Tibial nerve (tissue), 4 donors: Measurements from ENCODE around the gene IFNGR1.

ENCODE experiments used
- CTCF ChIP-seq, 5 experiments: fragments of 200-600 bp in 3 of 5; fragments of 450-650 bp in 2 of 5; sonication (generic) in 3 of 5; IDR thresholded peaks; one replicate each; pipeline ENCODE4 v1.5.1; 2016 to 2019; ENCODE audit warnings: antibody characterized with exemption in 5 of 5, mild to moderate bottlenecking in 3 of 5, moderate library complexity in 2 of 5
- EP300 ChIP-seq, 2 donors: sonication (generic); formaldehyde crosslinking; IDR thresholded peaks; one replicate each; pipeline ENCODE4 v1.6.1; 2017; ENCODE audit warnings: antibody characterized with exemption in 2 of 2, mild to moderate bottlenecking in 1 of 2
- POLR2A ChIP-seq, 2 donors: fragments of 450-650 bp; IDR thresholded peaks; one replicate each; pipeline ENCODE4 v1.6.1; 2017; ENCODE audit warnings: antibody characterized with exemption in 2 of 2, mild to moderate bottlenecking in 2 of 2, moderate library complexity in 2 of 2

- no peak for TF ChIP-seq CTCF (IDR thresholded peaks at IDR 0.05)
- no peak for TF ChIP-seq EP300 (IDR thresholded peaks at IDR 0.05)
- TF ChIP-seq POLR2A (IDR thresholded peaks at IDR 0.05): no peak
These were observed 47.1 kb downstream of the IFNGR1 start for GRCh38 chr6:137171824-137172733.
